ENCODE measurements around the gene MSMB. TPM values are rescaled to one million over a fixed set of nuclear protein-coding genes. Genes with fewer than 3 reads are reported as not detected.

MSMB gene
- total and polyA plus RNA-seq, 2 donors from 2014 or later: not detected

DNA sequence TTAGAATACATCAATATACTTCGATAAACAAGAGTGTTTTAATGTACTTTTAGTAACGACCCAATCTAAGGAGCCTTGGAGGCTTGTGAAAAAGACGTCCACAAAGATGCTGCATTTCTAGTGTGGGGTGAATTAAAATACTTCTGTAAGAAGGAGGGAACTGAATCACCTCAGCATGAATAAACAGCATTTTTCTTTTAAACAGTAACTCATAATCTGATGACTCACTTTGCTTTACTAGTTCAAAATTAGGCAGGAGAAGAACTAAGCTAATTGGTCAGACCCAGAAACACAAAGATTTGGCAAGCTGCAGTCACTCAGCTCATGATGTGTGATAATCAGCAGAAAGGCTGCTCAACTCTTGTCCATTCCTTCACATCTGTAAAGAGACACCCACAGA, 39.9 kb downstream of the MSMB start:
- FAIRE-seq (no peak), DNase-seq (no peak)
- TF ChIP-seq CTCF (IDR thresholded peaks at IDR 0.05; ENCODE audit: borderline replicate concordance, extremely low read depth, insufficient read depth): no peak
- Histone ChIP-seq H3K4me3 (ENCODE audit: low read length in 3 of 3) (no peak overlapping the region), H3K4me1 (ENCODE audit: control insufficient read depth in 2 of 3, insufficient read depth in 2 of 3, low read depth in 1 of 3, low read length in 3 of 3) (peaks cover 0 to 4% (median 3%) of the 10 kb centered on the region in 3 donors), H3K9me3 (ENCODE audit: control insufficient read depth in 2 of 3, insufficient read depth in 1 of 3, low read length in 3 of 3) (no peaks in the 10 kb centered on the region), H3K9ac (ENCODE audit: low read length in 3 of 3) (no peak overlapping the region), H3K27me3 (ENCODE audit: control insufficient read depth, insufficient read depth, low read length) (no peaks in the 10 kb centered on the region), H3K36me3 (ENCODE audit: control insufficient read depth in 2 of 3, insufficient read depth in 3 of 3, low read length in 3 of 3) (peaks cover 22 to 77% (median 36%) of the 10 kb centered on the region in 3 donors), H3K27ac (ENCODE audit: low read depth in 2 of 2, low read length in 2 of 2) (no peak overlapping the region)
- intact Hi-C loops (cut with DNase I): no loop called here

DNA sequence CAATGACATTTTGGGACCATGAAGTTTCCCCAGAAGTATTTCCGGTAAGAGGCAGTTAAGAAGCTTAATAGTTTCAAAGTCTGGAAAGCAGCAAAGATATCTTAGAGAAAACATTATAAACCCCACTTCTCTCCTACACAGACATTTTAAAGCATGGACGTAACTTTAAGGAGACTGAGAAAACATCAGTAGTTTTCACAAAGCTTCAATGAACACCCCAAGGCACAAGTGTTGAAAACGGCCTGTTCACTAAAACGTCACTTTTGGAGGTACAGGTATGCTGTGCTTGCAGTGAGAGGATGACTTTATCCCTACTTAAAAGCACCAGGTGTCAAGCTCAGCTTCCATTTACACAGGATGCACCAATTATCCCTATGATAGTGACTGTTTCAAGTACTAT, 40.7 kb downstream of the MSMB start:
- H3K27ac ChIP-seq (ENCODE audit: low read depth in 2 of 2, low read length in 2 of 2): no peak overlapping the region
- TF ChIP-seq CTCF (IDR thresholded peaks at IDR 0.05; ENCODE audit: borderline replicate concordance, extremely low read depth, insufficient read depth): no peak
- intact Hi-C loops (cut with DNase I): no loop called here
- FAIRE-seq: no peak
- peaks cover 22 to 71% (median 30%) of the 10 kb centered on the region in 3 donors for H3K36me3 ChIP-seq (ENCODE audit: control insufficient read depth in 2 of 3, insufficient read depth in 3 of 3, low read length in 3 of 3)
- no peaks in the 10 kb centered on the region for H3K9me3 ChIP-seq (ENCODE audit: control insufficient read depth in 2 of 3, insufficient read depth in 1 of 3, low read length in 3 of 3)
- H3K27me3 ChIP-seq (ENCODE audit: control insufficient read depth, insufficient read depth, low read length): no peaks in the 10 kb centered on the region
- H3K9ac ChIP-seq (ENCODE audit: low read length in 3 of 3): no peak overlapping the region
- H3K4me1 ChIP-seq (ENCODE audit: control insufficient read depth in 2 of 3, insufficient read depth in 2 of 3, low read depth in 1 of 3, low read length in 3 of 3): peaks cover 0 to 8% (median 3%) of the 10 kb centered on the region in 3 donors
- DNase-seq: no peak
- no peak overlapping the region for H3K4me3 ChIP-seq (ENCODE audit: low read length in 3 of 3)

DNA sequence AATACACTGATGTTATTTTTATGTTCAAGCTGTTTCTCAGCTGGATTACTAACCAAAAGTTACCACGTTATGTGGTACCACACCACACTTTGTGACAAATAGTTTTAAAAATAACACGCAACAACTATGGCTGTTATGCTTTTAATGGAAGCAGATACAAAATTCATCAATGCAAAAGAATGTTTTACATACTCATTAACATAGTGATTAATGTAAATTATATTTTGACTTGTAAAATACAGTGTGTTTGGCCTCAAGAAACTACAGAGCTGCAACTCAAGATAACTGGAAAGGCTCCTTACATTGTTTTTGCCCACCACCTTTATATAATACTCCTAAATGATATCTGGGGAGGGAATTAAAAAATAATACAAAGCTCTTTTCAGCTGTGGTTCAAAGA, 41.1 kb downstream of the MSMB start:
- H3K9ac ChIP-seq (ENCODE audit: low read length in 3 of 3): no peak overlapping the region
- H3K9me3 ChIP-seq (ENCODE audit: control insufficient read depth in 2 of 3, insufficient read depth in 1 of 3, low read length in 3 of 3): no peaks in the 10 kb centered on the region
- H3K27me3 ChIP-seq (ENCODE audit: control insufficient read depth, insufficient read depth, low read length): no peaks in the 10 kb centered on the region
- H3K36me3 ChIP-seq (ENCODE audit: control insufficient read depth in 2 of 3, insufficient read depth in 3 of 3, low read length in 3 of 3): peaks cover 22 to 67% (median 26%) of the 10 kb centered on the region in 3 donors
- DNase-seq (no peak), FAIRE-seq (no peak)
- no peak overlapping the region for H3K27ac ChIP-seq (ENCODE audit: low read depth in 2 of 2, low read length in 2 of 2)
- intact Hi-C loops (cut with DNase I): no loop called here
- no peak overlapping the region for H3K4me3 ChIP-seq (ENCODE audit: low read length in 3 of 3)
- no peak for TF ChIP-seq CTCF (IDR thresholded peaks at IDR 0.05; ENCODE audit: borderline replicate concordance, extremely low read depth, insufficient read depth)
- peaks cover 0 to 8% (median 3%) of the 10 kb centered on the region in 3 donors for H3K4me1 ChIP-seq (ENCODE audit: control insufficient read depth in 2 of 3, insufficient read depth in 2 of 3, low read depth in 1 of 3, low read length in 3 of 3)

Data from kidney (tissue), 14 donors.